Measurements from ENCODE around the gene DYSF. TPM values are rescaled to one million over a fixed set of nuclear protein-coding genes. Genes with fewer than 3 reads are reported as not detected.

The DYSF gene
- total RNA-seq, 1 donor from 2014 or later: 42.8 TPM

GRCh38 chr2:71496156-71496770 lies 42.9 kb downstream of the DYSF start:
- H3K4me3 ChIP-seq (ENCODE audit: low read depth, low read length): no peak overlapping the region
- TF ChIP-seq CTCF (IDR thresholded peaks at IDR 0.05; ENCODE audit: insufficient read depth, low read length, poor library complexity, severe bottlenecking): no peak
- DNase-seq (ENCODE audit: low read depth): no peak
- no peaks in the 10 kb centered on the region for H3K36me3 ChIP-seq (ENCODE audit: control insufficient read depth, insufficient read depth, low read length)
- H3K27me3 ChIP-seq (ENCODE audit: control insufficient read depth, insufficient read depth, low read length): no peaks in the 10 kb centered on the region

GRCh38 chr2:71498261-71498701 lies 44.9 kb downstream of the DYSF start:
- peak; percentile 97 for DNase-seq (ENCODE audit: low read depth)
- H3K36me3 ChIP-seq (ENCODE audit: control insufficient read depth, insufficient read depth, low read length): no peaks in the 10 kb centered on the region
- H3K4me3 ChIP-seq (ENCODE audit: low read depth, low read length): no peak overlapping the region
- no peaks in the 10 kb centered on the region for H3K27me3 ChIP-seq (ENCODE audit: control insufficient read depth, insufficient read depth, low read length)
- no peak for TF ChIP-seq CTCF (IDR thresholded peaks at IDR 0.05; ENCODE audit: insufficient read depth, low read length, poor library complexity, severe bottlenecking)

- Histone ChIP-seq H3K36me3 (ENCODE audit: control insufficient read depth, insufficient read depth, low read length) (no peaks in the 10 kb centered on the region), H3K4me3 (ENCODE audit: low read depth, low read length) (no peak overlapping the region), H3K27me3 (ENCODE audit: control insufficient read depth, insufficient read depth, low read length) (no peaks in the 10 kb centered on the region)
- no peak for TF ChIP-seq CTCF (IDR thresholded peaks at IDR 0.05; ENCODE audit: insufficient read depth, low read length, poor library complexity, severe bottlenecking)
- DNase-seq (ENCODE audit: low read depth): no peak
These were observed 46.3 kb downstream of the DYSF start for GRCh38 chr2:71499691-71500090.

GRCh38 chr2:71500426-71501079 lies 47.2 kb downstream of the DYSF start:
- no peaks in the 10 kb centered on the region for H3K36me3 ChIP-seq (ENCODE audit: control insufficient read depth, insufficient read depth, low read length)
- DNase-seq (ENCODE audit: low read depth): no peak
- no peaks in the 10 kb centered on the region for H3K27me3 ChIP-seq (ENCODE audit: control insufficient read depth, insufficient read depth, low read length)
- H3K4me3 ChIP-seq (ENCODE audit: low read depth, low read length): no peak overlapping the region
- no peak for TF ChIP-seq CTCF (IDR thresholded peaks at IDR 0.05; ENCODE audit: insufficient read depth, low read length, poor library complexity, severe bottlenecking)

GRCh38 chr2:71502941-71503738 lies 49.8 kb downstream of the DYSF start:
- Histone ChIP-seq H3K4me3 (ENCODE audit: low read depth, low read length) (no peak overlapping the region), H3K36me3 (ENCODE audit: control insufficient read depth, insufficient read depth, low read length) (no peaks in the 10 kb centered on the region), H3K27me3 (ENCODE audit: control insufficient read depth, insufficient read depth, low read length) (no peaks in the 10 kb centered on the region)
- TF ChIP-seq CTCF (IDR thresholded peaks at IDR 0.05; ENCODE audit: insufficient read depth, low read length, poor library complexity, severe bottlenecking): no peak
- DNase-seq (ENCODE audit: low read depth): no peak
